Stimulated activated CD4-positive, alpha-beta T cell treated with anti-CD3 and anti-CD28 coated beads, TNF-alpha, amount 100 ng/mL, for 1 hour (primary cell): ENCODE measurements around the gene TPST1.
"Not testable (repeated sequence)": the region's sequence is repeated elsewhere in the genome, so short reads cannot be mapped to it uniquely, and the experiment has no call there.

Experiments
- DNase-seq, 3 donors: peaks; one replicate each; pipeline ENCODE4 v3.0.0-alpha.2; 2020; ENCODE audit warnings: low read depth in 3 of 3, low spot score in 1 of 3

The TPST1 gene

GRCh38 chr7:66187905-66188304 is 17.2 kb upstream of the TPST1 start:
- no peak for DNase-seq

- DNase-seq: no peak
These were observed 16.5 kb upstream of the TPST1 start for GRCh38 chr7:66188645-66189044.

GRCh38 chr7:66189695-66190503 is 15.2 kb upstream of the TPST1 start:
- no peak for DNase-seq

- no peak for DNase-seq
These were observed 14.7 kb upstream of the TPST1 start for GRCh38 chr7:66190504-66190857.

- no peak for DNase-seq
These were observed 11.9 kb upstream of the TPST1 start for GRCh38 chr7:66193146-66193725.

- no peak for DNase-seq
These were observed 6.7 kb upstream of the TPST1 start for GRCh38 chr7:66198469-66198868.

GRCh38 chr7:66198956-66199355 is 6.2 kb upstream of the TPST1 start:
- no peak for DNase-seq

- no peak for DNase-seq
These were observed 2.7 kb upstream of the TPST1 start for GRCh38 chr7:66202441-66202840.

- peak in 1 of 3 donors; percentile 3 for DNase-seq
These were observed 582 bp downstream of the TPST1 start for GRCh38 chr7:66205741-66206090.

GRCh38 chr7:66206119-66206933 is 1.2 kb downstream of the TPST1 start:
- no peak for DNase-seq

GRCh38 chr7:66206934-66207240 is 1.8 kb downstream of the TPST1 start:
- DNase-seq: no peak

- DNase-seq: no peak
These were observed 2.4 kb downstream of the TPST1 start for GRCh38 chr7:66207540-66207939.

- no peak for DNase-seq
These were observed 6.3 kb downstream of the TPST1 start for GRCh38 chr7:66211429-66211828.

- no peak for DNase-seq
These were observed 8.5 kb downstream of the TPST1 start for GRCh38 chr7:66213637-66214036.

- no peak for DNase-seq
These were observed 11.6 kb downstream of the TPST1 start for GRCh38 chr7:66216687-66217086.

GRCh38 chr7:66219805-66220204 is 14.7 kb downstream of the TPST1 start:
- DNase-seq: no peak

GRCh38 chr7:66221442-66221841 is 16.3 kb downstream of the TPST1 start:
- no peak for DNase-seq

- no peak for DNase-seq
These were observed 22.7 kb downstream of the TPST1 start for GRCh38 chr7:66227808-66228207.

- DNase-seq: not testable (repeated sequence)
These were observed 26.4 kb downstream of the TPST1 start for GRCh38 chr7:66231326-66232216.

GRCh38 chr7:66233638-66234037 is 28.5 kb downstream of the TPST1 start:
- no peak for DNase-seq

- no peak for DNase-seq
These were observed 31.7 kb downstream of the TPST1 start for GRCh38 chr7:66236713-66237303.
